ENCODE results near the gene PPP1R14C.
"Not testable (repeated sequence)": the region's sequence is repeated elsewhere in the genome, so short reads cannot be mapped to it uniquely, and the experiment has no call there.

The PPP1R14C gene, protein sequence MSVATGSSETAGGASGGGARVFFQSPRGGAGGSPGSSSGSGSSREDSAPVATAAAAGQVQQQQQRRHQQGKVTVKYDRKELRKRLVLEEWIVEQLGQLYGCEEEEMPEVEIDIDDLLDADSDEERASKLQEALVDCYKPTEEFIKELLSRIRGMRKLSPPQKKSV

DNA sequence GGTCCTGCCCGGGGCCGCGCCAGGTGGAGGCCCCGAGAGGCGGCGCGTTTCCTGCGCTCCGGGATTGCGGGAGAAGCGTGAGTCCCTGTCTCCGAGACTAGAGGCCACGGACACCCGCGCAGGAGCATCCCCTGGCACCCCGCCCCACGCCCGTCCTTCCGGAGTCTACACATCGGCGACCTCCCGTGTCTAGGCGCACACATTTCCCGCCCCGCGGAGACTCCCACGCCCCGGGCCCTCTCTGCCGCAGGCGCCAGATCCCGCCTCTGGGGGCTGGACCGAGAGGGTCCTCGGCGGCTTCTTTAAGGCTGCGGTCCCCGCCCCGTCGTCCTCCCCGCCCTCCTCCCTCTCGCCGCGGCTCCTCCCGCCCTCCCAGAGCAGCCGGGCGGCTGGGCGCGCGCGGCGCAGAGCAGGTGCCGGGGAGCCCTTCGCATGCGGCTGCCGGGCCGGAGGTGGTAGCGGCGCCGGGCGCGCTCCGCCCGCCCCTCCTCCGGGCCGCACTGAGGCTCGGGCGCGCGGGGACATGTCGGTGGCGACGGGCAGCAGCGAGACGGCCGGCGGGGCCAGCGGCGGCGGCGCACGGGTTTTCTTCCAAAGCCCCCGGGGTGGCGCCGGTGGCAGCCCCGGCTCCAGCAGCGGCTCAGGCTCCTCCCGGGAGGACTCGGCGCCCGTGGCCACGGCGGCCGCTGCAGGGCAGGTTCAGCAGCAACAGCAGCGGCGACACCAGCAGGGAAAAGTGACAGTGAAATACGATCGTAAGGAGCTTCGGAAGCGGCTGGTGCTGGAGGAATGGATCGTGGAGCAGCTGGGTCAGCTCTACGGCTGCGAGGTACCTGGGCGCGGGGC lies at the start of gene PPP1R14C:
PPP1R14C (plus strand) TSS at position 375 of the 846 bp plus-strand sequence; CDS start at position 524, 149 bp downstream.
- no peak for DNase-seq

DNA sequence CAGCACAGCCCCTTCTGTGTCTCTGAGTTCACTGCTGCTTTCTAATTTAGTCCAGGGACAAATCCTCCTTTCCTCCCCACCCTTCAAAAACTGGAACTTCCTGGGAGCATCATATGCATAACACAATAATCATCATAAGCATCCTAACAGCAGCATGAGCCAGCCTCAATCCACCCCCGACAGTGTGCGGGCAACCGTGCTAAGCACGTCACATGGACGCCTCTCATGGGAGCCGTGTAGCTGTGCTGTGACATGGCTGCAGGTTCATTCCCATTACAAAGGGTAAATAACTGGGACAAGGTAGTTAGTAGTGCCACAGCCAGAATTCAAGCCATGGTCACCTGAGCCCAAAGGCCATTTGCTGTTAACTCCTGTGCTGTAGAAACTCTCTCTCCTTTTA lies 49.4 kb upstream of the PPP1R14C start:
- no peak for DNase-seq

DNA sequence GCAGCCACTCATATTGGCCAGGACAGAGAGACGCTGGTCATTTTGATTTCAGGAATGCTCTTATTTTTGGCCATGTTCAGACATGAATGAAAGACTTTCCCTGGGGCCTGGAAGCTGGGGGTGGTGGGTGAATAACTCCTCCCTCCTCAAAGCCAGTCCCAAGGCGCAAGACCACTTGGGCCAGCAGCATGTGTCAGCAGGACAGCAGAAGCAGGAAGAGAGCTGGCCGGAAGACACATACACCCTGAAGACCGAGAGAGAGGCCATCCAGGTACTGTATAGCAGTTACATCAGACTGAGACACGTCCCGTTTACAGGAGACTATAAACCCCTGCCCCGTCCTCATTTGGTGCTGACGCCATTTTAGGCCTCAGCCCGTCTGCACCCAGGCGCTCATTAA lies 44.7 kb upstream of the PPP1R14C start:
- DNase-seq: no peak

DNA sequence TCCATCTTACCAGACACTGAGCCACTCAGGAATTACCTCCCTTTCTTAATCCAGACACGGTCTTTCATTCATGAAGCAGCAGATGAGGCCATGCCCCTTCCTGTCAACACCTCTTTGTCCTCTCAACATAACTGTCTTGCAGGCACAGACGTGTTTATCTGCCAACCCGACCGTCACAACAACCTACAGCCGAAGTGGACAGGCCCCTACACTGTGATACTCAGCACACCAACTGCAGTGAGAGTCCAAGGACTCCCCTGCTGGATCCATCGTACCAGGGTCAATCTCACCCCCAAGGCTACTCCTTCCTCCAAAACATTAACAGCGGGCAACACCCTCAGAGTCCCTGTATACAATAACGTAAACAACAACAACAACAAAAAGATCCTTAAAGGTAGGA lies 43.3 kb upstream of the PPP1R14C start:
- DNase-seq: no peak

DNA sequence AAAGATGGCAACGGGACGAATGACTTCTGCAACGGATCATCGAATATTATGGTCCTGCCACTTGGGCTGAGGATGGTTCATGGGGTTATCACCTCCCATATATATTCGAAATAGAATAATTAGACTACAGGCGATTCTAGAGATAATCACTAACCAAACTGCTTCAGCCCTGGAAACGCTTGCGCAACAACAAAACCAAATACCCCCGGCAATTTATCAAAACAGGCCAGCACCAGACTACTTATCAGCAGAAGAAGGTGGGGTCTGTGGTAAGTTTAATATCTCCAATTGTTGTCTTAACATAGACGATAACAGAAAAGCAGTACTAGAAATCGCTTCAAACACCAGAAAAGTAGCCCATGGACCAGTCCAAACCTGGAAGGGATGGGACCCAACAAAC lies 42.9 kb upstream of the PPP1R14C start:
- DNase-seq: no peak

DNA sequence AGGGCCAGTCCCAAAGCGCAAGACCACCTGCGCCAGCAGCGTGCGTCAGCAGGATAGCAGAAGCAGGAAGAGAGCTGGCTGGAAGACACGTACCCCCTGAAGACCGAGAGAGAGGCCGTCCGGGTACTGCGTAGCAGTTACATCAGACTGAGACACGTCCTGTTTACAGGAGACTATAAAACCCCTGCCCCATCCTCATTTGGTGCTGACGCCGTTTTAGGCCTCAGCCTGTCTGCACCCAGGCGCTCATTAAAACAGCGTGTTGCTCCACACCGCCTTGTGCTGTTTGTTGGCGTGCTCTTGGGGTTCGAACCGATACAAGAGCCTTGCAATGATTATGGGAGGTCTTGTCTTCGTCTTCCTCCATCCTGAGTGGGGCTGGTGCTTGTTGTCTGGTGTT lies 42.1 kb upstream of the PPP1R14C start:
- no peak for DNase-seq

DNA sequence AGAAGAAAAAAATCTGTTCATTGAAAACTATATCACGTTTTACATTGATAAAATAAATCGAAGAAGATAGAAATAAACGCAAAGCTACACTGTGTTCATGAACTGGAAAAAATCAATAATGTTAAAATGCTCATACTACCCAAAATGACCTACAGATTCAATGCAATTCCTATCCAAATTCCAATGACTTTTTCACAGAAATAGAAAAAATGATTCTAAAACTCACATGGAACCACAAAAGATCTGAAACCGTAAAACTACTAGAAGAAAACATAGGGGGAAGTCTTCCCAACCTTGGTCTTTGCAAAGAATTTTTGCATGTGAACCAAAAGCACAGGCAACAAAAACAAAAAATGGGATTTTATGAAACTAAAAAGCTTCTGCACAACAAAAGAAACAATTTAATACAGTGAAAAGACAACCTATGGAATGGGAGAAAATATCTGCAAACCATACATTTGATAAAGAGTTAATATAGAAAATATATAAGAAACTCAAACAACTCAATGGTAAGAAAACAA lies 40.0 kb upstream of the PPP1R14C start:
- DNase-seq: no peak

DNA sequence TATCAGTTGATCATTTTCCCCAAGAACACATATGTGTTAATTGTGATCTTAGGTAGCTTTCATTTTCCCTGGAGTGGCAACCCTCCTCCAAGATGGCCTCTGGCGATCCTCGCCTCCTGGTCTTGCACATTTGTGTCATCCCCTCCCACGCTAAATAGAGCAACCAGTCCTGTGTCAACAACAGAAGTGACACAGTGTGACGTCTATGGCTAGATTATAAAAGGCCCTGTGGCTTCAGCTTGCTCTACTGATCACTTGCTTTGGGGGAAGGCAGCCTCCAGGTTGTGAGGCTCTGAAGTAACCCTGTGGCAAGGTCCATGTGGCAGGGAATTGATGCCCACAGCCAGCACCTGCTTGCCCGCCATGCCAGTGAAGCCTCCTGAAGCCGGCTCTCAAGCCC lies 30.6 kb upstream of the PPP1R14C start:
- DNase-seq: no peak

DNA sequence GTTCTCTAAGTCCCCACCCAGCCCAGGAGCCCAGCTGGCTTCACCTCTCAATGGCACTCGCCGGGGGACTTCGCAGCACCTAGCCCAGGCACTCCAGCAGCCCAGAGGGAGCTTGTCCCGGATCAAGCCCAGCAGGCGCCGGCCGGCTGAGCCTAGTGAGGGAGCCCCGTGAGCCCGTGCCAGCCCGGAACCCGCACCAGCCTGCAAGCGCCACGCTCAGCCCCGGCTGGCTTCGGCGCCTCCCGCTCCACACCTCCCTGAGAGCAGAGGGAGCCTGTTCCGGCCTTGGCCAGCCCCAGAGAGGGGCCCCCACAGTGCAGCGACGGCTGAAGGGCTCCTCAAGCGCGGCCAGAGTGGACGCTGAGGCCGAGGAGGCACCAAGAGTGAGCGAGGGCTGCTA lies 27.1 kb upstream of the PPP1R14C start:
- DNase-seq: no peak

DNA sequence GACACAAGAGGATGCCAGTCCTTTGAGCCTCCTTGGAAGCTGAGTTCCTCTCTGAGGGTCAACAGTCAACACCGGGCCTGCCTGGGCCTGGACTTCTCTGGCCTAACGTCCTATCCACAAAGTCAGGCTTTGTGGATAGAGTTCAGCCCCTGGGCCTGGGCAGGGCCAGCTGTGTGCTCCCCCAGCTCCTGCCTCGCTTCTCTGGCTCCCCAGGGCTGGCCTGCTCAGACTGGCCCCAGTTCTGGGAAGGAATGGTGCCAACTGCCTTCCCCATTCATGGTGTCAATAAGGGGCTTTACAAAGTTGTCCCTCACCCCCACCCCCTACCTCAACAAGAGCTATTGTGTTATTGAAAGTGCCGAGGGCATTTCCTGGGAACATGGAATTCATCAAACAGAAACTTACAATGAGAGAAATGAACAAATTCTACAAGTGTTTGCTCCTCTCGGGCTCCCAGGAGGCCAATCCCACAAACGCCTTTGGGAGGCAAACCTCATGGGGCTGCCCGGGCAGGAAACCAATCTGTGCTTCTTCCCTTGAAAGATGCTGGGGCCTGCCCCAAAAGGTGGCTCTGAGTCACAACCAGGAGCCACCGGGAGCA lies 26.5 kb upstream of the PPP1R14C start:
- no peak for DNase-seq

DNA sequence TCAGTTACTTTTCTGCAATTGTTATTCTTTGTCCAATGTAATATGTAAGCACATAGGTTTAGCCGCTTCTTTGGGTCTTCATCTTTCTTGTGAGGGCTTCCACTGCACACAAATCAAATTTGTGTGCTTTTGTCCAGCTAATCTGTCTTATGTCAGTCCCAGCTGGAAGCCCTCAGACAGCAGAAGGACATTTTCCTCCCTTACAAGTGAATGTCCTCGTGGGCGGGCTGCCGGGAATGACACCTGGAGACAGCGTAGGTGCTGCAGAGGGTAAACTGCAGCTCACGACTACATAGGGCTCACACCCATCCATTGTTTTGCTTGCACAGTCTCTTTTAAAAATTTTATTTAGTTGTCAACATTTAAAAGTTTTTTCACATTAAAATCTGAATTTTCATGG lies 24.6 kb upstream of the PPP1R14C start:
- DNase-seq: no peak

DNA sequence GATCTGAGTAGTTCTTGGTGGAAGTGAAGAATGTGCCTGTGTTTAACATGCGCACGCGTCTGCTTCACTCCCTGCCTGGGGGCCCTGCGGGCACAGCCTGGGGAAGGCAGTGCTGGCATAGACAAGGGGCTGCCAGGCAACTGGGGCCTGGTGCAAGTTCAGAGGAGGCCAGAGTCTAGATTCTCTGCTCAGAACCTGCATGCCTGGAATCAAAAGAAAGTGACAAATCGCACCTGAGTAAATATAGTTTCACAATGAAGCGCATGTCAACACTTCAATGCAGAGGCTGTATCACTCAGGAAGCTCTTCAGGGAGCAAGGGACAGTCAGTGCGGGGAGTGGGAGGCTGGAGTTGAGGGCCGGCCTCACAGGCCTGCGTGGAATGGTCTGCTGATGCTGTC lies 24.2 kb upstream of the PPP1R14C start:
- peak; percentile 13 for DNase-seq

DNA sequence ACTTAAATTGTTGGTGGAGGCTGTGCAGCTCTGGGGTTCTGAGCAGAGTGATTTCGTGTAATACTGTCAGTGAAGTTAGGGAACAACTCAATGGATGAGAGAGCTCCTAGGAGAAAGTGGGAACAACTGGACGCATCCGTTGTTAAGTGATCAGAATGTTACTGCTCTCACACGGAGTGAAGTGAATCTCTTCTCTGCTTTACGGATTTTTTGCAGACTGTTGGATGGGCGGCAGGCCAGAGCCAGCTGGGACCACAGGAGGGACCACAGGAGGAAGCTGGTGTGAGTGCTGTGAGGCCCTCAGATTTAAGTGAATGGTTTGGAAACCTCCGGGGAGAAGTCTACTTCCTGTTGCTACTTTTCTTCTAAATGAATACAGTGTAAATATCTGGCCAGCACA lies 23.7 kb upstream of the PPP1R14C start:
- DNase-seq: no peak

DNA sequence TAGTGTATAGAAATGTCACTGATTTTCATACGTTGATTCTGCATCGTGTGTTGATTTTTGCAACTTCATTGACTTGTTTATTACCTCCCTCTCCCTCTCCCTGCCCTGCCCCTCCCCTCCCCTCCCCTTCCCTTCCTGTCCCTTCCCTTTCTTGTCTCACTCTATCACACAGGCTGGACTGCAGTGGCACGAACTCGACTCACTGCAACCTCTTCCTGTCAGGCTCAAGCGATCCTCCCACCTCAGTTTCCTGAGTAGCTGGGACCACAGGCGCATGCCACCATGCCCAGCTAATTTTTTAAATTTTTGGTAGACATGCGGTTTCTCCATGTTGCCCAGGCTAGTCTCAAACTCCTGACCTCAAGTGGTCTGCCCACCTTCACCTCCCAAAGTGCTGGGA lies 19.2 kb upstream of the PPP1R14C start:
- no peak for DNase-seq

DNA sequence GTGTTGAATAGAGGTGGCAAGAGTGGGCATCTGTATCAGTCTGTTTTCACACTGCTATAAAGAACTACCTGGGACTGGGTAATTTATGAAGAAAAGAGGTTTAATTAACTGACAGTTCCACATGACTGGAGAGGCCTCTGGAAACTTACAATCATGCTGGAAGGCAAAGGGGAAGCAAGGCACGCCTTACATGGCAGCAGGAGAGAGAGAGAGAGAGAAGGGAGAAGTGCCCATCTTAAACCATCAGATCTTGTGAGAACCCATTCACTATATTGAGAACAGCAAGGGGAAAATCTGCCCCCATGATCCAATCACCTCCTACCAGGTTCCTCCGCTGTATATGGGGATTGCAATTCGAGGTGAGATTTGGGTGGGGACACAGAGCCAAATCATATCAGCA lies 18.6 kb upstream of the PPP1R14C start:
- DNase-seq: no peak

DNA sequence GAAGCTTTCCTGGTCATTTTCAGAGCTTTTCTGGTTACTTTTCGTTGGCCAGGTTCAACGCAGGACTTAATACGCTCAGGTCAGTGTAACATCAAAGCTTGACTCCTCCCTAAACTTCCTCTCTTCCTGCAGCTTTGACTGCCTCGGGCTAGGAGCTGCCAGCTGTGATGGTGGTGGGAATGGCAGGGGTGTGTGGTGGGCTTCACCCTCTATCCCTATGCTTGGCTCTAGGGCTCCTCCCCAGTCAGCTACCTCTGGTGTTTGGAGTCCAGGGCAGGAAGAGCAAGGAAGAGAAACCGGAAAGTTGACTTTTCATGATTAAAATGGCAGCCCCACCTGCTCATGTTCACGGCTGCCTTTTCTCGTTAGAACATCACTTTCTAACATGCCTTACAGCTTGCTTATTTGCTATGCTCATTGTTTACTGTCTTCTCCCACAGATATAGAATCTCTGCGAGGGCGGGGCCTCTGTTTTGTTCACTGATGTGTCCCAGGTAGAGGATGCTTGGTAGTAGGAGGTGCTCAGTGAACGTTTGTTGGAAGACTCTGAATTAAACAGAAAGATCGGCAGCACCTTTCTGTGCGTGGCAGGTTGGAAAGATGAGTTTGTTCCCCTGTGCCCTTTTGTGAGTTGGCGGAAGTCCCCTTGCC lies 16.1 kb upstream of the PPP1R14C start:
- DNase-seq: no peak

DNA sequence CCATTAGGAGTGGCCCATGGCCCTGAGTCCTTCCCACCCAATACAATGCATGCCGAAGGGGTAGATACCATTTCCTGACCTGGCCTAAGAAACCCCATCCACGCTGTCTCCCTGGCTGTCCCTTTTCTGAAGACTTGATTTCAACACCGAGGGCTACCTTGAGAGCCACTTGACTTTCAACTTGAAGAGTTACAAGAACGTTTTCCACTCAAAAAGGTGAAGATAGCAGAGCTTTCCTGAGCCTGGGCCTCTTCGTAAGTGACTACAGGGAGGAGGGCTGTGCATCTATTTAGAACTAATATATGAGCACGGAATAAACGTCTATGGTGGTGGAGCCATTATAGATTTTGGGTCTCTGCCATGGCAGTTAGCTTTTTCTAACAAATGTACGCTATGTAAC lies 14.4 kb upstream of the PPP1R14C start:
- DNase-seq: no peak

DNA sequence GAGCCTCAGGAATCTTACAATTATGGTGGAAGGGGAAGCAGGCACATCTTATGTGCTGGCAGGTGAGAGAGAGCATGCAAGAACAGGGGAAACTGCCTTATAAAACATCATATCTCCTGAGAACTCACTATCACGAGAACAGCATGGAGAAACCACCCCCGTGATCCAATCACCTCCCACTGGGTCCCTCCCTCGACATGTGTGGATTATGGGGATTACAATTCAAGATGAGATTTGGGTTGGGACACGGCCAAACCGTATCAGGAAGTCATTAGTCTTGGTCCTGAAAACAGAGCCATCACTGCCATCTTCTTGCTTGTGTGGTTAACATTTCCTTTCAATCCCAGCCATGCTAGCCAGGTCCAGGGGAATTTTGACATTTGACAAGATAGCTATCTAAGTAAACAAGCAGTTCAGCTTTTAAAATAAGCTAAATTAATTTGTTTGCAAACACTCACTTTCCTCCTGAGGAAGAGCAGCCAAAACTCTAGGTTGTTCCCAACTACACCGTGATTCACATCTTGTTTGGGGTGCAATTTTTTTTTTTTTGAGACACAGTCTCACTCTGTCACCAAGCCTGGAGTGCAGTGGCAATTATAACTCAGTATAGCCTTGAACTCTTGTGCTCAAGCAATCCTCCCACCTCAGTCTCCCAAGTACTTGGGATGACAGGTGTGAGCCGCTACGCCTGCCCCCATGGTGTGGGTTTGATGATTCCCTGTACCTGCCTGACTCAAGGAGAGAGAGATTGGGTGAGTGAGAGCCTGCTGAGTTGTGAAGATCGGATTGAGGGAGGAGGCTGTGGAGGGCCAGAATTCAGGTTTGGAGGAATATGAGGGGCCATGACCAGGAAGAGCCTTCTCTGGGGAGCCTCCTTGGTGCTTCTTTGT lies 13.0 kb upstream of the PPP1R14C start:
- DNase-seq: no peak

DNA sequence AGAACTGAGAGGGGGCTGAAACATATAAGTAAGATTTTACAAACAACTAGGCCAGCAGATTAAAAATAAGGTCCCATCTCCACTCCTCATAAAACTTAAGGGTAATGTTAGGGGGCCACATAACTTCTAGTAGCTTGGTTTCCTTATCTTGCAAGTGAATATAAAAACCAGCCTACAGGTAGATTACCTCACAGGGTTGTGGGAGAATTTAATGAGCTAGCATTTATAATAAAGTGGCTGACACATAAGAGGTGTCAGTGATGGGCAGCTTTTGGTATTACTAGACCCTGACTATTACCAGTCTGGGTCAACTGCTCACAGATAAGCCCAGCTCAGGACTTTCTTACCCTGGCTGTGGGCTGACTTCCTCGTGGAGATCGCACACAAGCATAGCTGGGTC lies 9.2 kb upstream of the PPP1R14C start:
- no peak for DNase-seq

DNA sequence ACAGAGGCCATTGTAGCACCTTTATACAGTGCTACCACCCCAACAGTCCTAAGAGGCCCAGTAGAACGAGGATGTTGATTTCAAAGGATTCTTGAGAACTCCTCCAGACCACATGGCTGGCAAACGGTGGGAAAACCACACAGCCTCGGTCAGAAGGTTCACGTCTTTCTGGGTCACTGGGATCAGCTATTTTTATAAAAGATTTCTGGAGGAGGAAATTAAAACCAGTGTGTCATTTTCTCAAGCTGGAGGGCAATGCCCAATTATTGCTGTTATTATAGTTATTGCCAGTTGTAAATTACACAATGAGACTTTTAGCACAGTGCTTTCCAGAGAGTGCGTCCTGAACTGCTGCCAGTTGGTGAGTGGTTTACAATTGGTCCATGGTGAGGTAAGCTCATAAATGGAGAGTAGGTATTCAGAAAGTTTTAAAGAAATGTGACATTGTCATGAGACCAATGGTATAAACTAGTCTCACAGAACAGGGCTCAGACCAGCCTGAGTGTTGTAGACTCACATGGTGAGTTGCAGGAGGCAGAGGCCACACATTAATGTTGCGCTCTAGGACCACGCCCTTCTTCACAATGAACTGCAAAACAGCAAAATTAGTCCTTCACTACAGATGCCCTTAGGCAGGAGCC lies 8.4 kb upstream of the PPP1R14C start:
- no peak for DNase-seq

DNA sequence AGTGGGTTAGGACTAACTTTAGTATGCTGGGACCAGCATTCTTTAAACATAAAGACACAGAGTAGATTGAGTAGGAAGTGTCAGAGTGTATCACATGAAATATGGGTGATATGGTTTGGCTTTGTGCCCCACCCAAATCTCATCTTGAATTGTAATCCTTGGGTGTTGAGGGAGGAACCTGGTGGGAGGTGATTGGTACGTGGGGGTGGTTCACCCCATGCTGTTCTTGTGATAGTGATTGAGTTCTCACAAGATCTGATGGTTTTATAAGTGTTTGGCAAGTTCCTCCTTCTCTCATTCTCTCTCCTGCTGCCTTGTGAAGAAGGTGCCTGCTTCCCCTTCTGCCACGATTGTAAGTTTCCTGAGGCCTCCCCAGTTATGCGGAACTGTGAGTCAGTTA lies 5.1 kb upstream of the PPP1R14C start:
- DNase-seq: not testable (repeated sequence)

DNA sequence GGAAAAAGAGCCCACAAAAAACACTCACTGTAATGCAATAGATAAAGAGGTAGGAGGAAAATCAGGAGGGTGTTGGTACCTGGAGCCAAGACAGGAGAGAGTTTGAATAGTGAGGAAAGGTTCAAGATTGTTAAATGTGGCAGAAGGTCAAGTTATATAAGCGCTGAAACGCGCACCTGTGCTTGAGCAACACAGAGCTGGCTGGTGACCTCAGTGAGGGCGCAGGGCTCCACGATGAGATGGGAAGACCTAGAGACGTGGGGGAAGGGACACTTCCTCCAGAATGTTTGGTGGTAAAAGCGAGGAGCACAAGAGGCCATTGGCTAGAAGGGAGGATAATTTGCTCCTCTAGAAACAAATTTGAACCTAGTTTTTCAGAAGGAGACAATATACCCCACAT lies 4.2 kb upstream of the PPP1R14C start:
- no peak for DNase-seq

All from NCI-H2029 treated with DMSO at 0.1 percent for 48 hours (cell line).